H1 (cell line): Measurements from ENCODE around the gene TSC1. TPM values are rescaled to one million over a fixed set of nuclear protein-coding genes. Genes with fewer than 3 reads are reported as not detected.

ENCODE experiments used
- CTCF ChIA-PET: fragments of 300-600 bp; sonication (Branson Sonifier 250); formaldehyde crosslinking; loops from one replicate; lab custom pipeline; 2021; ENCODE audit not compliant: partially characterized antibody; lab: Charles Lee
- POLR2A ChIA-PET: fragments of 300-600 bp; sonication (Branson Sonifier 250); formaldehyde crosslinking; loops from one replicate; lab custom pipeline; 2021; ENCODE audit warnings: inconsistent platforms; ENCODE audit not compliant: partially characterized antibody; lab: Charles Lee
- DNase-seq, 2 experiments: peaks; one replicate each; pipeline versions ENCODE4 v3.0.0 to v3.0.0-alpha.2; 2010 to 2022; ENCODE audit warnings: low spot score in 2 of 2, low read depth in 1 of 2, mixed read lengths in 1 of 2
- FAIRE-seq: peaks from 2 replicates; lab custom pipeline; 2011; peaks lifted over from hg19 to GRCh38; lab: Jason Lieb, UNC
- H2AFZ ChIP-seq: 2 replicates; pipeline ENCODE4 v1.8.1; 2012; ENCODE audit warnings: low read length, inconsistent platforms
- H2AK5ac ChIP-seq: 2 replicates; pipeline ENCODE4 v1.6.1; 2013; ENCODE audit warnings: low read depth, low read length
- H2BK120ac ChIP-seq: replicated peaks from 2 replicates; pipeline ENCODE3; 2013; ENCODE audit warnings: low read depth, low read length, inconsistent platforms
- H2BK12ac ChIP-seq: 2 replicates; pipeline ENCODE4 v1.6.1; 2013; ENCODE audit warnings: low read depth, low read length
- H2BK15ac ChIP-seq: 2 replicates; pipeline ENCODE4 v1.6.1; 2013; ENCODE audit warnings: low read length
- H2BK20ac ChIP-seq: 2 replicates; pipeline ENCODE4 v1.6.1; 2013; ENCODE audit warnings: low read length
- H2BK5ac ChIP-seq: 2 replicates; pipeline ENCODE4 v1.6.1; 2013; ENCODE audit warnings: low read depth, low read length
- H3K14ac ChIP-seq: 2 replicates; pipeline ENCODE4 v1.6.1; 2013; ENCODE audit warnings: inconsistent platforms; ENCODE audit not compliant: insufficient read length
- H3K18ac ChIP-seq: 2 replicates; pipeline ENCODE4 v1.6.1; 2013; ENCODE audit warnings: low read length; ENCODE audit errors: extremely low read depth
- H3K23ac ChIP-seq: 2 replicates; pipeline ENCODE4 v1.6.1; 2013; ENCODE audit warnings: inconsistent platforms; ENCODE audit not compliant: insufficient read length
- H3K23me2 ChIP-seq: 2 replicates; pipeline ENCODE4 v1.6.1; 2013; ENCODE audit warnings: low read depth, low read length
- H3K27ac ChIP-seq: 2 replicates; pipeline ENCODE4 v1.6.1; 2011; ENCODE audit warnings: low read depth, low read length, inconsistent platforms
- H3K27me3 ChIP-seq, 4 experiments: replicated peaks in 1 of 4; 1 replicate in 1 of 4; 2 replicates in 3 of 4; pipeline versions ENCODE4 v1.6.1 to v1.8.1; 2011 to 2013; ENCODE audit warnings: low read length in 3 of 4, mild to moderate bottlenecking in 3 of 4, inconsistent platforms in 2 of 4, mixed read lengths in 2 of 4, moderate library complexity in 1 of 4; ENCODE audit not compliant: control insufficient read depth in 3 of 4, insufficient read depth in 3 of 4; ENCODE audit errors: extremely low read depth in 1 of 4
- H3K36me3 ChIP-seq, 4 experiments: 2 replicates each; pipeline versions ENCODE4 v1.6.1 to v1.8.1; 2011 to 2013; ENCODE audit warnings: mild to moderate bottlenecking in 4 of 4, low read length in 3 of 4, moderate library complexity in 2 of 4, control low read depth in 1 of 4, inconsistent platforms in 1 of 4; ENCODE audit not compliant: insufficient read depth in 4 of 4, control insufficient read depth in 2 of 4
- H3K4ac ChIP-seq: replicated peaks from 2 replicates; pipeline ENCODE3; 2013; ENCODE audit warnings: low read length, low read depth, mixed read lengths, inconsistent platforms; ENCODE audit not compliant: insufficient read length
- H3K4me1 ChIP-seq, 4 experiments: replicated peaks in 1 of 4; 1 replicate in 1 of 4; 2 replicates in 3 of 4; pipeline versions ENCODE4 v1.6.1 to v1.8.1; 2011 to 2013; ENCODE audit warnings: low read length in 3 of 4, inconsistent platforms in 2 of 4, mixed read lengths in 1 of 4; ENCODE audit not compliant: insufficient read depth in 4 of 4, control insufficient read depth in 3 of 4
- H3K4me2 ChIP-seq, 2 experiments: 2 replicates each; pipeline versions ENCODE4 v1.6.1 to v1.8.1; 2011 to 2013; ENCODE audit warnings: low read depth in 2 of 2, low read length in 2 of 2, control low read depth in 1 of 2, inconsistent platforms in 1 of 2, mild to moderate bottlenecking in 1 of 2; ENCODE audit not compliant: insufficient read depth in 1 of 2
- H3K4me3 ChIP-seq, 4 experiments: fragments of 200-600, 300-600 bp in 1 of 4; sonication (generic), shearing (Covaris generic), sonication (Bioruptor Twin) in 1 of 4; 2 replicates each; pipeline versions ENCODE4 v1.5.1 to v1.8.1; 2011 to 2016; ENCODE audit warnings: low read length in 4 of 4, low read depth in 3 of 4, control low read depth in 2 of 4, inconsistent platforms in 2 of 4, mild to moderate bottlenecking in 2 of 4, mixed read lengths in 1 of 4, moderate library complexity in 1 of 4; ENCODE audit not compliant: insufficient read depth in 2 of 4; ENCODE audit errors: extremely low read depth in 1 of 4
- H3K56ac ChIP-seq: replicated peaks from 2 replicates; pipeline ENCODE3; 2013; ENCODE audit warnings: low read depth, mild to moderate bottlenecking, mixed read lengths, low read length, inconsistent platforms; ENCODE audit not compliant: insufficient read length
- H3K79me1 ChIP-seq: 2 replicates; pipeline ENCODE4 v1.6.1; 2013; ENCODE audit warnings: low read depth, low read length, control low read depth
- H3K79me2 ChIP-seq, 2 experiments: 2 replicates each; pipeline versions ENCODE4 v1.6.1 to v1.8.1; 2012 to 2013; ENCODE audit warnings: low read length in 2 of 2, mild to moderate bottlenecking in 2 of 2, inconsistent platforms in 1 of 2; ENCODE audit not compliant: insufficient read depth in 2 of 2, control insufficient read depth in 1 of 2
- H3K9ac ChIP-seq, 4 experiments: replicated peaks in 1 of 4; 1 replicate in 1 of 4; 2 replicates in 3 of 4; pipeline versions ENCODE4 v1.6.1 to v1.8.1; 2011 to 2013; ENCODE audit warnings: low read depth in 3 of 4, low read length in 3 of 4, control low read depth in 2 of 4, mild to moderate bottlenecking in 2 of 4, moderate library complexity in 2 of 4, inconsistent platforms in 1 of 4; ENCODE audit errors: extremely low read depth in 1 of 4
- H3K9me3 ChIP-seq, 2 experiments: 2 replicates each; pipeline versions ENCODE4 v1.6.1 to v1.8.1; 2012 to 2013; ENCODE audit warnings: mild to moderate bottlenecking in 2 of 2, moderate library complexity in 2 of 2, control low read depth in 1 of 2, inconsistent platforms in 1 of 2, low read depth in 1 of 2, low read length in 1 of 2, mixed read lengths in 1 of 2; ENCODE audit not compliant: insufficient read depth in 2 of 2
- H4K20me1 ChIP-seq, 2 experiments: replicated peaks in 1 of 2; 2 replicates each; pipeline versions ENCODE3 to v1.8.1; 2011 to 2013; ENCODE audit warnings: inconsistent platforms in 2 of 2, low read length in 2 of 2, mild to moderate bottlenecking in 1 of 2; ENCODE audit not compliant: insufficient read depth in 2 of 2, control insufficient read depth in 1 of 2
- H4K5ac ChIP-seq: 2 replicates; pipeline ENCODE4 v1.6.1; 2013; ENCODE audit warnings: low read length, low read depth, mixed read lengths, inconsistent platforms; ENCODE audit not compliant: insufficient read length
- H4K8ac ChIP-seq: 2 replicates; pipeline ENCODE4 v1.8.0; 2013; ENCODE audit warnings: mild to moderate bottlenecking, moderate library complexity, low read length, inconsistent platforms; ENCODE audit not compliant: insufficient read depth; ENCODE audit errors: extremely low read depth
- H4K91ac ChIP-seq: replicated peaks from 2 replicates; pipeline ENCODE3; 2013; ENCODE audit warnings: low read length, mixed read lengths, inconsistent platforms; ENCODE audit not compliant: insufficient read length
- CBX8 ChIP-seq: fragments of 300-800, 300-1000 bp; sonication (generic); IDR thresholded peaks from 2 replicates; pipeline ENCODE4 v1.7.1; 2016; ENCODE audit warnings: low read depth, low read length, borderline replicate concordance
- CEBPB ChIP-seq: IDR thresholded peaks from 2 replicates; pipeline ENCODE4 v1.6.1; 2012; ENCODE audit warnings: low read depth, low read length
- MAFK ChIP-seq: IDR thresholded peaks from 2 replicates; pipeline ENCODE4 v1.6.1; 2012; ENCODE audit warnings: low read depth, mild to moderate bottlenecking, improper control_type of control experiment, low read length
- SAP30 ChIP-seq: fragments of 300-600 bp; sonication (generic); IDR thresholded peaks from 2 replicates; pipeline ENCODE4 v1.7.1; 2012; ENCODE audit warnings: low read length, moderate library complexity, mild to moderate bottlenecking, inconsistent platforms; ENCODE audit not compliant: insufficient read depth, insufficient replicate concordance
- whole genome bisulfite sequencing, 2 experiments: shearing (Covaris generic) in 1 of 2; methylation state at CpG; one replicate each; pipeline versions ENCODE4 v1.1.6 to v1.1.7; 2013 to 2015; ENCODE audit warnings: low lambda C conversion rate in 2 of 2, mixed read lengths in 2 of 2, inconsistent platforms in 1 of 2, low coverage in 1 of 2, missing lambda C conversion rate in 1 of 2; ENCODE audit not compliant: insufficient replicate concordance in 2 of 2, insufficient coverage in 1 of 2, insufficient read length in 1 of 2; ENCODE audit errors: extremely low coverage in 1 of 2, missing lambda C conversion rate in 1 of 2; 5-methylcytosine and 5-hydroxymethylcytosine counted together
- polyA plus RNA-seq, 7 experiments: library from polyadenylated mRNA; depleted of rRNA in 3 of 7; stranded (reverse) in 5 of 7; unstranded in 2 of 7; fragments of >200 nt in 5 of 7; fragments of 200-250 nt in 2 of 7; gene quantifications; 1 replicate in 5 of 7; 2 replicates in 1 of 7; 4 replicates in 1 of 7; pipeline versions ENCODE4 v1.2.1 to v1.2.3, GENCODE V29; 2011 to 2013; ENCODE audit warnings: missing spikeins in 2 of 7, mixed read lengths in 2 of 7
- total RNA-seq: library from RNA; stranded (reverse); fragmentation: NEBNext Ultra II Directional; extraction: Animal tissue kit (Norgen Biotek cat#: 25700); gene quantifications from 2 replicates; pipeline ENCODE4 v1.2.1, GENCODE V29; 2021

The TSC1 gene
- total and polyA plus RNA-seq, 2 of the 8 experiments (the other 6 are each of a cell fraction or from before 2014, with no cell fraction given) = 37.2 to 46.0 TPM

- H4K91ac ChIP-seq = no peak overlapping the region
- no peak overlapping the region for H2AFZ ChIP-seq
- H2BK15ac ChIP-seq = 0 out of 2 replicates have a peak overlapping the region, but pooled peaks have one; percentile 34
- H3K9me3 ChIP-seq = no peaks in the 10 kb centered on the region
- no peak overlapping the region for H2BK12ac ChIP-seq
- TF ChIP-seq SAP30 (no peak), CEBPB (no peak), CBX8 (no peak), MAFK (peak; percentile 79)
- peak overlapping the region; percentile 40 to 67 for H3K4me2 ChIP-seq
- no peak overlapping the region for H3K23ac ChIP-seq
- H3K27ac ChIP-seq = peak overlapping the region; percentile 24
- H3K79me1 ChIP-seq = no peaks in the 10 kb centered on the region
- H3K4me3 ChIP-seq = 0 out of 8 replicates have a peak overlapping the region, but pooled peaks of 1 of the 4 experiments have one; percentile 7
- H4K8ac ChIP-seq = no peak overlapping the region
- no peak for FAIRE-seq
- no peak overlapping the region for H2BK20ac ChIP-seq
- no peaks in the 10 kb centered on the region for H3K27me3 ChIP-seq
- no peak overlapping the region for H4K5ac ChIP-seq
- peak in 1 of 2 experiments; percentile 9 for DNase-seq
- H3K23me2 ChIP-seq = no peaks in the 10 kb centered on the region
- CTCF ChIA-PET = interaction anchor here (0.7 to 8.4 kb wide), 19 partner anchors 10 to 489 kb away, joined by 3 to 115 read pairs (median 9); partner anchors contain the start of genes AK8, SPACA9 and TSC1
- H3K14ac ChIP-seq = no peak overlapping the region
- peaks cover 10 to 42% (median 20%) of the 10 kb centered on the region in 4 experiments; a peak in 7 of 8 replicates for H3K36me3 ChIP-seq
- H3K4me1 ChIP-seq = peaks cover 7 to 23% (median 16%) of the 10 kb centered on the region in 4 experiments; a peak in 6 of 7 replicates
- 60% methylated on average over 13 of the region's 13 CpGs; no CpG with 5 or more reads in 1 of the 2 experiments for WGBS, 2 experiments
- H3K9ac ChIP-seq = peak overlapping the region in 1 of 4 experiments; percentile 8; a peak in 1 of 7 replicates
- H3K79me2 ChIP-seq = no peaks in the 10 kb centered on the region
- H2BK5ac ChIP-seq = no peak overlapping the region
- no peak overlapping the region for H3K56ac ChIP-seq
- H3K18ac ChIP-seq = peak overlapping the region; percentile 27; the same call in 1 of the 2 replicates
- no peaks in the 10 kb centered on the region for H4K20me1 ChIP-seq
- H2BK120ac ChIP-seq = no peak overlapping the region
- POLR2A ChIA-PET = interaction anchor here (1.7 to 1.9 kb wide), 2 partner anchors 10 to 11 kb away, joined by 4 read pairs; no protein-coding TSS in a partner anchor
- no peak overlapping the region for H3K4ac ChIP-seq
- H2AK5ac ChIP-seq = no peak overlapping the region
These were observed 40.6 kb downstream of the TSC1 start for GRCh38 chr9:132903574-132904492.
